ENCODE results near the gene MCUB.

GRCh38 chr4:109552237-109552636 lies 7.8 kb upstream of the MCUB start:
- TF ChIP-seq CTCF (IDR thresholded peaks at IDR 0.05) (no peak), POLR2A (IDR thresholded peaks at IDR 0.05) (no peak), POLR2AphosphoS5 (IDR thresholded peaks at IDR 0.05) (no peak)

All from prostate gland (tissue), 2 donors.